HCT116 (cell line): ENCODE data around the gene RNF215. TPM values are rescaled to one million over a fixed set of nuclear protein-coding genes. Genes with fewer than 3 reads are reported as not detected.

ENCODE experiments used
- ATAC-seq: fragments of 200-7000 bp; cut with Tn5 transposase; 2 replicates; pipeline ENCODE4 v1.9.1; 2020; ENCODE audit warnings: mild to moderate bottlenecking, moderate library complexity
- BruUV-seq: library from RNA; stranded (reverse); fragments of 400-500 nt; replicated peaks from 2 replicates; lab custom pipeline; 2021; lab: Mats Ljungman, UMichigan
- CTCF ChIA-PET: fragments of 300-600 bp; sonication (Branson Sonifier 250); formaldehyde crosslinking; loops from one replicate; lab custom pipeline; 2021; ENCODE audit warnings: antibody characterized with exemption; lab: Charles Lee
- POLR2A ChIA-PET: fragments of 300-600, 350-600 bp; sonication (Branson Sonifier 250); formaldehyde crosslinking; loops from one replicate; lab custom pipeline; 2021; ENCODE audit warnings: antibody characterized with exemption; lab: Charles Lee
- RAD21 ChIA-PET, 2 experiments: fragments of 300-600 bp; sonication (Branson Sonifier 250); formaldehyde crosslinking; loops; one replicate each; lab custom pipeline; 2023; ENCODE audit warnings: low total read pairs in 2 of 2; ENCODE audit not compliant: uncharacterized antibody in 2 of 2, unreplicated experiment in 2 of 2, low non-redundant PET in 1 of 2; lab: Charles Lee
- DNase-seq: peaks from one replicate; pipeline ENCODE4 v3.0.0-alpha.2; 2010; ENCODE audit warnings: low read depth, low spot score
- H2AFZ ChIP-seq: fragments of 200-600 bp; shearing (Covaris generic), sonication (generic); 2 replicates; pipeline ENCODE4 v1.6.1; 2017; ENCODE audit warnings: low read depth, mixed run types, mixed read lengths, antibody characterized with exemption, low read length; ENCODE audit not compliant: poor library complexity, severe bottlenecking
- H3K27ac ChIP-seq: 2 replicates; pipeline ENCODE4 v1.5.1; 2012; ENCODE audit warnings: low read depth, low read length
- H3K27me3 ChIP-seq: fragments of 200-600 bp; sonication (generic); 2 replicates; pipeline ENCODE4 v1.6.1; 2016; ENCODE audit warnings: mixed run types, low read length, mixed read lengths; ENCODE audit not compliant: insufficient read depth
- H3K36me3 ChIP-seq, 2 experiments: fragments of 200-500 bp in 1 of 2; fragments of 200-600 bp in 1 of 2; sonication (Bioruptor generic) in 1 of 2; sonication (generic) in 1 of 2; 2 replicates each; pipeline versions ENCODE4 v1.5.1 to v1.6.1; 2014 to 2016; ENCODE audit warnings: low read length in 2 of 2, inconsistent platforms in 1 of 2, mixed read lengths in 1 of 2, mixed run types in 1 of 2; ENCODE audit not compliant: insufficient read depth in 2 of 2, control insufficient read depth in 1 of 2
- H3K4me1 ChIP-seq, 2 experiments: fragments of 200-600 bp in 1 of 2; sonication (generic) in 1 of 2; 2 replicates each; pipeline versions ENCODE4 v1.5.1 to v1.6.1; 2012 to 2017; ENCODE audit warnings: low read length in 2 of 2, inconsistent platforms in 1 of 2, mild to moderate bottlenecking in 1 of 2, mixed read lengths in 1 of 2, mixed run types in 1 of 2, moderate library complexity in 1 of 2; ENCODE audit not compliant: insufficient read depth in 2 of 2, control insufficient read depth in 1 of 2
- H3K4me2 ChIP-seq: fragments of 200-600 bp; sonication (generic); 2 replicates; pipeline ENCODE4 v1.6.1; 2017; ENCODE audit warnings: mixed run types, low read length, mixed read lengths
- H3K4me3 ChIP-seq, 2 experiments: fragments of 200-600 bp in 1 of 2; sonication (generic) in 1 of 2; replicated peaks in 1 of 2; 2 replicates each; pipeline ENCODE4 v1.5.1; 2011 to 2016; ENCODE audit warnings: low read length in 2 of 2, control low read depth in 1 of 2, low read depth in 1 of 2, mild to moderate bottlenecking in 1 of 2, mixed read lengths in 1 of 2, mixed run types in 1 of 2
- H3K79me2 ChIP-seq: fragments of 200-600 bp; sonication (generic); 2 replicates; pipeline ENCODE4 v1.6.1; 2017; ENCODE audit warnings: mild to moderate bottlenecking, mixed run types, low read length, moderate library complexity, mixed read lengths; ENCODE audit not compliant: insufficient read depth
- H3K9ac ChIP-seq: fragments of 200-600 bp; sonication (generic); 2 replicates; pipeline ENCODE4 v1.6.1; 2016; ENCODE audit warnings: low read length, mixed read lengths
- H3K9me2 ChIP-seq: fragments of 200-600 bp; sonication (generic), shearing (Covaris generic); 2 replicates; pipeline ENCODE4 v1.6.1; 2017; ENCODE audit warnings: mixed run types, mild to moderate bottlenecking, moderate library complexity; ENCODE audit not compliant: insufficient read depth
- H3K9me3 ChIP-seq, 2 experiments: fragments of 200-500 bp in 1 of 2; fragments of 200-600 bp in 1 of 2; sonication (Bioruptor generic) in 1 of 2; sonication (generic) in 1 of 2; 2 replicates each; pipeline ENCODE4 v1.6.1; 2014 to 2017; ENCODE audit warnings: low read length in 2 of 2, mixed read lengths in 2 of 2, inconsistent platforms in 1 of 2, low read depth in 1 of 2, mild to moderate bottlenecking in 1 of 2, mixed run types in 1 of 2, moderate library complexity in 1 of 2; ENCODE audit not compliant: control insufficient read depth in 1 of 2, insufficient read depth in 1 of 2
- H4K20me1 ChIP-seq: fragments of 200-600 bp; sonication (generic), shearing (Covaris generic); 2 replicates; pipeline ENCODE4 v1.6.1; 2017; ENCODE audit warnings: mixed run types, mild to moderate bottlenecking, moderate library complexity; ENCODE audit not compliant: insufficient read depth
- CBX3 ChIP-seq: IDR thresholded peaks from 2 replicates; pipeline ENCODE4 v1.6.1; 2012; ENCODE audit warnings: low read depth
- FOSL1 ChIP-seq: IDR thresholded peaks from 2 replicates; pipeline ENCODE4 v1.6.1; 2012; ENCODE audit warnings: low read depth
- JUND ChIP-seq: IDR thresholded peaks from 2 replicates; pipeline ENCODE4 v1.6.1; 2012
- SP1 ChIP-seq: IDR thresholded peaks from 2 replicates; pipeline ENCODE4 v1.6.1; 2012; ENCODE audit warnings: low read depth
- ZNF274 ChIP-seq: fragments of 200-500 bp; sonication (Bioruptor generic); IDR thresholded peaks from 2 replicates; pipeline ENCODE4 v1.6.1; 2014; ENCODE audit warnings: mild to moderate bottlenecking, low read depth, low read length, inconsistent platforms
- intact Hi-C: fragments of 100-400 bp; cut with micrococcal nuclease; formaldehyde crosslinking; loops from 2 replicates; pipeline ENCODE4 v1.10.0; 2022
- total RNA-seq: library from RNA; stranded (reverse); gene quantifications from one replicate; pipeline ENCODE4 v1.2.1, GENCODE V29; 2021; ENCODE audit not compliant: unreplicated experiment
- TF ChIP-seq, protein P1 (sequence below): IDR thresholded peaks from 2 replicates; pipeline ENCODE4 v1.6.1; 2011; ENCODE audit warnings: mild to moderate bottlenecking, low read length, moderate library complexity; ENCODE audit not compliant: insufficient replicate concordance; ENCODE audit errors: extremely low read depth

Gene RNF215
- total RNA-seq, 1 experiment from 2014 or later: 20.2 TPM

DNA sequence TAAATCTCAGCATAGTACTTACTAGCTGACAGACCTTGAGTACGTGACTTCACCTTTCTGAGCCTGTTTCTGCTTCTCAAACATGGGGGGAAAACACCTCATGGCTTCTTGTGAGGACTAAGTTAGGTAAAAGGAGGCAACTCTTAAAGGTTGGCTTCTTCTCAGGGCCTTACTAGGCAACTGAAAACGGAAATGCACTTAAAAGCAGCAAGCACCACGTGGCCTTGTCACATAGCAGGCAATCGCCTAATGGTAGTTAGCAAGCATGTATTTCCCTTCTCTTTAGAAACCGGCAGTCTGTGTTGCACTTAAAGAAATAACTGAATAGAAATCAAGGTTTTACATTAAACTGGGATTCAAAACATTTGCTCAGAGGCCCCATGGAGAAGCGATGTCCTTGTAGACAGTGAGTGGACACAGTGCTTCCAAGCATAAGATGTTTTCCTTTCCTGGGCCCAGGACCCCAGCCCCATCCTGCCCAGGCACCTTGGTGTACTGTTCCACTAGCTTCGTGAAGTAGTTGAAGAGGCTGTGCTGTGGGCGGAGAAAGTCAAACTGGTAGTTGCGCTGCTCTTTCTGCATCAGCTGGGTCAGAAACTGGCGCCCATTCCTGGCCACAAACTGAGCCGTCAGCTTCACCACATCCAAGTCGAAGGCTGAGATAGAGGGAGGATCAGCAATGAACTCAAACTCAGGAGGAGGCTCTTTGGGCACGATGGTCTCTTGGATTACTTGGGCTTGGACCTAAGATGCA is 42.6 kb downstream of the RNF215 start:
- no peaks in the 10 kb centered on the region for H3K9me2 ChIP-seq
- H2AFZ ChIP-seq: no peak overlapping the region
- RAD21 ChIA-PET: no interaction called here
- H3K79me2 ChIP-seq: peaks cover 52% of the 10 kb centered on the region
- TF ChIP-seq ZNF274 (no peak), JUND (no peak), SP1 (no peak), FOSL1 (no peak), CBX3 (no peak)
- TF ChIP-seq, protein P1, sequence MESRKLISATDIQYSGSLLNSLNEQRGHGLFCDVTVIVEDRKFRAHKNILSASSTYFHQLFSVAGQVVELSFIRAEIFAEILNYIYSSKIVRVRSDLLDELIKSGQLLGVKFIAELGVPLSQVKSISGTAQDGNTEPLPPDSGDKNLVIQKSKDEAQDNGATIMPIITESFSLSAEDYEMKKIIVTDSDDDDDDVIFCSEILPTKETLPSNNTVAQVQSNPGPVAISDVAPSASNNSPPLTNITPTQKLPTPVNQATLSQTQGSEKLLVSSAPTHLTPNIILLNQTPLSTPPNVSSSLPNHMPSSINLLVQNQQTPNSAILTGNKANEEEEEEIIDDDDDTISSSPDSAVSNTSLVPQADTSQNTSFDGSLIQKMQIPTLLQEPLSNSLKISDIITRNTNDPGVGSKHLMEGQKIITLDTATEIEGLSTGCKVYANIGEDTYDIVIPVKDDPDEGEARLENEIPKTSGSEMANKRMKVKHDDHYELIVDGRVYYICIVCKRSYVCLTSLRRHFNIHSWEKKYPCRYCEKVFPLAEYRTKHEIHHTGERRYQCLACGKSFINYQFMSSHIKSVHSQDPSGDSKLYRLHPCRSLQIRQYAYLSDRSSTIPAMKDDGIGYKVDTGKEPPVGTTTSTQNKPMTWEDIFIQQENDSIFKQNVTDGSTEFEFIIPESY: no peak
- ATAC-seq (no peak), DNase-seq (no peak)
- H3K4me3 ChIP-seq: no peak overlapping the region
- no peak overlapping the region for H3K4me2 ChIP-seq
- H3K4me1 ChIP-seq: no peaks in the 10 kb centered on the region
- no peak overlapping the region for H3K27ac ChIP-seq
- no peaks in the 10 kb centered on the region for H3K27me3 ChIP-seq
- CTCF ChIA-PET: no interaction called here
- H3K9ac ChIP-seq: no peak overlapping the region
- POLR2A ChIA-PET: no interaction called here
- H4K20me1 ChIP-seq: no peaks in the 10 kb centered on the region
- no peaks in the 10 kb centered on the region for H3K9me3 ChIP-seq
- H3K36me3 ChIP-seq: peaks cover 77 to 81% of the 10 kb centered on the region in 2 experiments
- no TSS peak for BruUV-seq
- intact Hi-C loops: no loop called here
